Pancreas (tissue), 10 donors: ENCODE data around the gene TGFB2. TPM values are rescaled to one million over a fixed set of nuclear protein-coding genes. Genes with fewer than 3 reads are reported as not detected.

Experiments
- ATAC-seq, 4 donors: fragments of 200-7000 bp; cut with Tn5 transposase; one replicate each; pipeline versions ENCODE4 v1.8.0 to v1.9.1; 2020; ENCODE audit warnings: mild to moderate bottlenecking in 4 of 4, moderate library complexity in 4 of 4
- DNase-seq, 6 donors: peaks; one replicate each; pipeline ENCODE4 v3.0.0-alpha.2; 2020
- FAIRE-seq: peaks from 2 replicates; lab custom pipeline; 2012; peaks lifted over from hg19 to GRCh38; lab: Jason Lieb, UNC
- H3K27ac ChIP-seq, 4 donors: fragments of 200-600 bp; sonication (generic); 1 replicate in 3 of 4; 2 replicates in 1 of 4; pipeline versions ENCODE4 v1.5.0 to v1.8.0; 2020
- H3K27me3 ChIP-seq, 4 donors: fragments of 200-600 bp; one replicate each; pipeline ENCODE4 v1.8.0; 2021
- H3K36me3 ChIP-seq, 3 donors: fragments of 200-600 bp; sonication (generic) in 1 of 3; one replicate each; pipeline versions ENCODE4 v1.5.0 to v1.8.0; 2020 to 2021
- H3K4me1 ChIP-seq, 3 donors: fragments of 200-600 bp; one replicate each; pipeline ENCODE4 v1.8.0; 2021
- H3K4me3 ChIP-seq, 4 donors: fragments of 200-600 bp; sonication (generic) in 2 of 4; one replicate each; pipeline versions ENCODE4 v1.5.0 to v1.8.0; 2020 to 2021
- H3K9me3 ChIP-seq, 4 donors: fragments of 200-600 bp; one replicate each; pipeline ENCODE4 v1.8.0; 2021
- CTCF ChIP-seq, 4 donors: fragments of 200-600 bp; sonication (generic) in 3 of 4; IDR thresholded peaks; one replicate each; pipeline versions ENCODE4 v1.5.0 to v1.8.0; 2021; ENCODE audit warnings: antibody characterized with exemption in 4 of 4
- WGBS, 2 donors: extraction: QIAGEN DNeasy Blood & Tissue Kit; methylation state at CpG; one replicate each; pipeline ENCODE4 v1.1.7; 2013; 5-methylcytosine and 5-hydroxymethylcytosine counted together
- intact Hi-C, 3 donors: fragments of 100-400 bp; cut with DNase I; formaldehyde crosslinking; loops; one replicate each; pipeline versions ENCODE4 v1.11.1 to v1.14.2; 2022
- polyA plus RNA-seq, 2 donors: library from polyadenylated mRNA; stranded (reverse); fragments of 200-250 nt; gene quantifications; one replicate each; pipeline ENCODE4 v1.2.3, GENCODE V29; 2013
- total RNA-seq, 6 donors: library from RNA; stranded (reverse); fragmentation: NEBNext Ultra II Directional in 4 of 6; extraction: Animal tissue kit (Norgen Biotek cat#: 25700) in 4 of 6; gene quantifications; one replicate each; pipeline versions ENCODE4 v1.2.1 to v1.2.4, GENCODE V29; 2021 to 2023
- donor health status: healthy with polysubstance abuse.
- donor health status: DM: no; HTN: no; CAD: no; lungs with moderate emphysema.
- donor health status: DM: no; HTN: no; CAD: no.
- donor health status: control.
- donor health status: control.
- donor health status: Bipolar disorder and iron deficiency.
- donor health status: DM: yes; HTN: yes; CAD: no.
- donor health status: DM: no; HTN: no; CAD: no.
- donor health status: DM: no; HTN: no; CAD: no.
- donor health status: DM: yes; HTN: yes; CAD: no.

TGFB2 gene
- total and polyA plus RNA-seq, 8 donors, result 1.6 to 20.3 (median 2.9) TPM

DNA sequence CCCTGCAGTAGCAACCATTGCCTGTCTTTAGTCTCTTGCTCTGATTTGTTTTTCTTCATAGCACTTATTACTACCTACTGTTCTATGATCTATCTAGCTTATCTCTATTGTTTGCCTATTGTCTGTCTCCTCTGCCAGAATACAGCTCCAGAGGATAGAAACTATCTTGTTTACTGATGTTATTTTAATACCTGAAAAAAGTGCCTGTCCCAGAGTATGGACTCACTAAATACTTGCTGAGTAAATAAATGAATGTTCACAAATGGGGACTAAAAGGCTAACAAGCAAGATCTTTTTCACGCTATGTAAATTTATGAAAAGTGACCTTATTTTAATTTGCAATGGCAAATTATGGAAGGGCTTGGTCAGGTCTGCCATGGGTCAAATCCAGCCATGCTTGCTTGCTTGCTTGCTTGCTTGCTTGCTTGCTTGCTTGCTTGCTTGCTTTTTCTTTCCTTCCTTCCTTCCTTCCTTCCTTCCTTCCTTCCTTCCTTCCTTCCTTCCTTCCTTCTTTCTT lies 145.3 kb downstream of the TGFB2 start:
- intact Hi-C loops, result no loop called here
- no peak for FAIRE-seq

GRCh38 chr1:218492874-218493273 lies 147.7 kb downstream of the TGFB2 start:
- 59% methylated on average over 2 of the region's 2 CpGs for WGBS, 2 donors
- Histone ChIP-seq H3K4me3 (no peak overlapping the region), H3K27me3 (no peaks in the 10 kb centered on the region), H3K36me3 (no peaks in the 10 kb centered on the region), H3K4me1 (peaks cover 0 to 3% (median 0%) of the 10 kb centered on the region in 3 donors), H3K9me3 (no peaks in the 10 kb centered on the region), H3K27ac (no peak overlapping the region)
- FAIRE-seq (no peak), ATAC-seq (no peak), DNase-seq (no peak)
- no peak for TF ChIP-seq CTCF (IDR thresholded peaks at IDR 0.05)
- intact Hi-C loops, result no loop called here

More for the DNA sequence above, 145.3 kb downstream of the TGFB2 start:
- no peak overlapping the region for H3K27ac ChIP-seq
- TF ChIP-seq CTCF (IDR thresholded peaks at IDR 0.05), result no peak
- no peaks in the 10 kb centered on the region for H3K36me3 ChIP-seq
- no peak overlapping the region for H3K4me3 ChIP-seq
- H3K27me3 ChIP-seq, result no peaks in the 10 kb centered on the region
- ATAC-seq, result no peak
- H3K9me3 ChIP-seq, result no peaks in the 10 kb centered on the region
- WGBS, 2 donors, result 80 to 86% methylated on average over 1 of the region's 1 CpG
- peaks cover 0 to 5% (median 0%) of the 10 kb centered on the region in 3 donors for H3K4me1 ChIP-seq
- DNase-seq, result no peak

DNA sequence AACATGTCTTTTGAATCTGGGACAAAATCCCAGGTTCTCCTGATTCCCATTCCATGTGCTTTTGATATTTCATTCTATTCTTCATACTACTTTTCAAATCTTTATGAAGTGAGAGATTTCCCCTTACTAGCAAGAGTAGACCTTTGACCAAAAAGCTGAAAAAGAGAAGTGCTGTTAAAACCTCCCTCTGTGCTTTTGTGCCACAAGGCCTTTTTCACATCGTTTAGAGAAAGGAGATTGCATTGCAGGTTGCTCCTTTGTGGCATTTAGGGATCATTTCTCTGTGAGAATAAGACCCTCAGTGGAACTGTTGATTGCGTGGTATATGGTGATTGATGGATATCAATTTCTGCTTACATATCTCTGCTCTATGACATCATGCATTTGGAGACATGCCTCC lies 148.8 kb downstream of the TGFB2 start:
- ATAC-seq (no peak), FAIRE-seq (no peak), DNase-seq (no peak)
- Histone ChIP-seq H3K4me3 (no peak overlapping the region), H3K27me3 (no peaks in the 10 kb centered on the region), H3K27ac (no peak overlapping the region), H3K36me3 (no peaks in the 10 kb centered on the region), H3K9me3 (no peaks in the 10 kb centered on the region), H3K4me1 (no peaks in the 10 kb centered on the region)
- WGBS, 2 donors, result 24 to 36% methylated on average over 2 of the region's 2 CpGs
- TF ChIP-seq CTCF (IDR thresholded peaks at IDR 0.05), result no peak
- intact Hi-C loops, result no loop called here

Other genes starting within 250 kb of the TGFB2 start
- gene RRP15, start 60.0 kb upstream of the TGFB2 start, total RNA-seq, result 10 to 100 TPM in 1 of 6 donors, 1 to 10 TPM in 5; 4.0 to 11.6 (median 7.5) TPM
- 1 to 10 TPM; 1.9 to 2.0 TPM for gene RRP15, start 60.0 kb upstream of the TGFB2 start, polyA plus RNA-seq